GM18520 (cell line): ENCODE measurements around the gene PSME1.

Experiments
- ATAC-seq: cut with Tn5 transposase; IDR thresholded peaks from one replicate; pipeline ENCODE4 v1.9.1; 2021; ENCODE audit not compliant: unreplicated experiment

The PSME1 gene

GRCh38 chr14:24135834-24136683 is at the start of gene PSME1:
Gene PSME1, plus strand, starts transcription at chr14:24136194. Its CDS starts 69 bp downstream, at chr14:24136263.
- peak; percentile 65 for ATAC-seq

GRCh38 chr14:24087004-24087403 is 49.0 kb upstream of the PSME1 start:
- ATAC-seq, result no peak

DNA sequence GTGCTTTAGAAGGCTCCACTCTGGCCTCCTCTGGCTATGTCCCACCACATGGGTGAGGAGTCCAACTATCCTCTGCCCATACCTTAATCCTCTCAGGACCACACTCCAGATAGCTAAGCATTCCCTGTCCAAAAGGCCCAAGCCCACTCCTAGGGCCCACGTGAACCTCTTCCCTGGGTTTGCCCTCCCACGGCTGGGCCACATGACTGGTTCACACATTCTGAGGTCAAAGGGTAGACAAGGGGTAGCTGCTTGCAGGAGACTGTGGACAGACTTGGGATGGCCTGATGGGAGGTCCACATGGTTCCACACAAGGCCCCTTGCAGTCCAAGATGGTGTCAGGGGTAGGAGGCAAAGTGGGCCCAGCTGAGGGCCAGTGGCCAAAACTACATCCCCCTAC is 47.9 kb upstream of the PSME1 start:
- no peak for ATAC-seq

GRCh38 chr14:24089890-24090289 is 46.1 kb upstream of the PSME1 start:
- no peak for ATAC-seq

GRCh38 chr14:24092110-24092504 is 43.9 kb upstream of the PSME1 start:
- ATAC-seq, result no peak

DNA sequence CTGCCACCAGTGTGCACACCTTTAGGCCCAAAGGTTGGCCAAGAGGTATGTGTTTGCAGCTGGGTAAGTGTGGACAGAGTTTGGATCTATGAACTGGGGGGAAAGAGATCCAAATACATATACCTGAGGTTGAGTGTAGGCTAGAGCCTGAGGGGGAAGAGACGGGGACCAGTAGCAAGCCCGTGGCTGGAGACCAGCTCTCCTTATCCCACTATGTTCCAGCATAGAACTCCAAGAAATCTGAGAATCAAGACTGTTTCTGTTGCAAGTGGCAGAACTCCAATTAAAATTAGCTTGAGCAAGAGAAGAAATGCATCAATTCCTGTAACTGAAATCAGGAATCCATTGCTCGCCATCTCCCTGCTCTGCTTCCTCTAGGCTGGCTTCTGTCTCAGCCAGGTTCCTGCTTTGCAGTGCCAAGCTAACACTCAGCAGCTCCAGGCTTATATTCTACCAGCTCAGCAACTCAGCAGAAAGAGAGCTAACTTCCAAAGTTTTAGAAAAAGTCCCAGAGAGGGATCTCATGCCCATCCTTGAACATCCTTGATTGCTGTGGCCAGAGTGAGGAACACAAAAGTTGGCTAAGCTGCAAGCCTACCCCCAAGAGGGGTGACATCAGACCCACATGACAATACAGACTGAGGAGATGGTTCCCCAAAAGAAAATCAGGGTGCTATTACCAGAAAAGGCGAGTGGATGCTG is 43.3 kb upstream of the PSME1 start:
- no peak for ATAC-seq

- no peak for ATAC-seq
Measured at GRCh38 chr14:24093207-24093900, 42.6 kb upstream of the PSME1 start.

DNA sequence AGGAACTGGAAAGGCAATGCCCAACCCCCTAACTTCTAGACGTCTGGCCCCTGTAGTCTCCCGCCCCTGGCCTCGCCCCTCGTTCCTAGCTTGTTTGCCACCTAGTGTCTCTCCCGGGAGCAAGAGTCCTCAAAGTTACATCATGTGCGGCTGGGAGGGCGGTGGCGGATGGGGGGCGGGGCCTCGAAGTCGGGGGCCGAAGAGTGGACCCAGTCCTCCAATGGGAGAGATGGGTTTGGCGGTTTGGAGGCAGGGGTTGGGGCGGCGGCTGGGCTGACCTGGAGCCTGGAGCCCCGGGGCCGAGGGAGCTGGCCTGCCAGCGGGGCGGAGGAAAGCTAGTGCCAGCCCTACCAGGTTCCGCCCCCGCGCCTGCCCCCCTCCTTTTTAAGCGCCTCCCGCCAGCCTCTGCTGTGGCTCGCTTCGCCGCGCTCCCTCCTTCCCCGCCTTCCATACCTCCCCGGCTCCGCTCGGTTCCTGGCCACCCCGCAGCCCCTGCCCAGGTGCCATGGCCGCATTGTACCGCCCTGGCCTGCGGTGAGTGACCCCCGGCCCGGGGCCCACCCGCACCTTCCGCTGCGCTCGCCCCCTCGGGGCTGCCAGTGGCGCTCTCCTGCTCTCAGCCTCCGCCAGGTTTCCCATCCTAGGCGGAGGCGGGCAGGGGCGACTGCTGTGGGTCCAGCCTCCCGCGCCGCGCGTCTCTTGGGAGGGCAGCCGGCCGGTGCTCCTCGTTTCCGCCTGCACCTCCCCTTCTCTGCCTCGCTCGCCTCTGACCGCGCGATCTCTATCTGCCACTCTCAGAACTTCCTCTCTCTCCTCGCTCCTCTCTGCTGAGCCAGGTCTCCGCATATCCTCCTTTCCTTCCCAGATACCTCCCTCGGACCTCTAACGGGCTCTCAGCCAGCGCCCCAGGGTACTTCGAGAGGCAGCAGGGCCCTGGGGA is 41.8 kb upstream of the PSME1 start, which contains the start of gene PCK2:
Gene PCK2, plus strand, starts transcription at position 411 of the 940 bp plus-strand sequence. Its CDS starts 95 bp downstream, at position 506.
- peak; percentile 40 for ATAC-seq

DNA sequence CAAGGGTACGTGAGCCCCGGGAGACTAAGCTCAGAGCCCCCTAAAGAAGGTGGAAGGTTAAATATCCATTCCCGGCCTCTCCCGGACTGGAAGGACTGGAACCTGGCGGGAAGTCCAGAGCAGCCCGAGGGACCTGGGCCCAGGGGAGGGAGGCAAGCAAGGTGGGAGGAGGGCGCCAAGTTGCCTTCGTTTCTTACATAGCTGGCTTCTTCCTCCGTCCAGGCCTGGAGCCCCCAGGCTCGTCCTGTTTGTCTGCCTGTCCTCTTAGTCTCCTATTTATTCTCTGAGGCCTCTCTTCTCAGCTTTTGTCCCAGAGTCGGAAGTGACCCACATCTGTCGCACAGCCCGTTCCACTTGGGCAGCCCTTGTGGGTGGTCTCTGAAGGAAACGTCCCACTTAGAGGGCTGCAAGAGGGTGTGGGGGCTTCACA is 41.1 kb upstream of the PSME1 start:
- ATAC-seq, result no peak

- ATAC-seq, result peak; percentile 62
Measured at GRCh38 chr14:24095271-24096068, 40.5 kb upstream of the PSME1 start.

- no peak for ATAC-seq
Measured at GRCh38 chr14:24096545-24097181, 39.3 kb upstream of the PSME1 start.

GRCh38 chr14:24098229-24098926 is 37.6 kb upstream of the PSME1 start:
- ATAC-seq, result no peak

GRCh38 chr14:24098927-24099813 is 36.8 kb upstream of the PSME1 start:
- no peak for ATAC-seq

GRCh38 chr14:24100197-24100981 is 35.6 kb upstream of the PSME1 start:
- ATAC-seq, result no peak

DNA sequence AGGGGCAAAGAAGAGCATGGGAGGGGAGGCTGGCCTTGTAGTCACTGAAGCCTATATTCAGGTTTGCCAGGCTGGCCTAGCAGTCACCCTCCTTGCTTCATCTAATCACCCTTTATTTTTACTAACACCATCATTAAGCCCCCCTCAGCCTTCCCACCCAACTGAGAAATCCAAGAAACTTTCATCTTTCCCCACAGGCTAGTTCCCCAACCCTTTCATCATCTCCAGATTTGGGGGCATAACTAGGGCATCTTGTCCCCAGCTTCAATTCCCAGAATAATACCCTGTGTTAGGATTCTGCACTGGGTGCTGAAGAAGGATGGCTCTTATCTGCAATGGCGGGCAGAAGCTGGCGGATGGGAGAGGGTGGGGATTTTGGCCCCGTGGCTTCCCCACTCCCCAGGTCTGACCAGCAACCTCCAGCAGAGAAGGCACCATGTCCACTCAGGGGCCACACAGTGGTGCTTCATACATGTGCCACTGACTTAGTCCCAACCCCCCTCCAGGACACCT is 35.0 kb upstream of the PSME1 start:
- ATAC-seq, result no peak

GRCh38 chr14:24102357-24103048 is 33.5 kb upstream of the PSME1 start:
- ATAC-seq, result no peak
